Measurements from ENCODE around the gene TMEM164. TPM values are rescaled to one million over a fixed set of nuclear protein-coding genes. Genes with fewer than 3 reads are reported as not detected.
"Not testable (repeated sequence)": the region's sequence is repeated elsewhere in the genome, so short reads cannot be mapped to it uniquely, and the experiment has no call there.

TMEM164 gene
- polyA plus RNA-seq, 3 donors, result 38.7 to 40.1 (median 38.9) TPM

DNA sequence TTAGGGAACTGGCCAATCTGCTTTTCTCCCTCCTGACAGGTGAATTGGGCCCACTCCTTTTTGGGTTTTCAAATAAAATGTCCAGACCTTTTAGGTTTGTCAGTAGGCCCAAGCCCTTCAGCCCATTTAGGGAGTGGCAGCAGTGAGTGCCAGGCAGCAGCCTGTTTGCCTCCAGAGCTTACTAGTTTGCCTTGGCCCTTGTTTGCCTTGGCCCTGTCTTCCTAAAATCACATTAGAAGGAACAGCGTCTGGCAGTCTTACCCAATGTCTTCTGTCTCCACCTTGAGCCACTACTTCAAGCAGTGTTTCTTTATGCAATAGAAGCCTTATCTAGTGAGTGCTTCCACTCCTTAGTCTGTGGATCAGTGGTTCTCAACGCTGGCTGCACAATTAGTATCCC is 117.1 kb downstream of the TMEM164 start:
- no peak for DNase-seq

DNA sequence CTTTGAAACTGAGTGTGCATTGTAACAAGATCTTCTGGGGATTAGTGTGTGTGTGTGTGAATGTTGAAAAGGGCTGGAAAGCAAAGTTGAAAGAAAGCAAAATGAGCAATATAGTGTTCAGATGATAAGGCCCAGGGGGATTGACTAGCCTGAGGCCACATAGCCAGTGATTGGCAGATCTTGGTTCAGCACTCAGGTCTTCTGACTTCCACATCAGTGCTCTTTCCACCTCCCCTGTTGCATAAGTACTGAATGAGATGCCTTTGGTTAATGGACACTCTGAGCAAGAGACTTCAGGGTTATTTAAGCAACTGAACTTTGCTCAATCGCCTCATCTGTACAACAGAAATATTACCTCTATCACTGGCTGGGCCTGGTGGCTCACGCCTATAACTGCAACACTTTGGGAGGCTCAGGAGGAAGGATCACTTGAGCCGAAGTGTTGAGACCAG is 120.4 kb downstream of the TMEM164 start:
- no peak for DNase-seq

DNA sequence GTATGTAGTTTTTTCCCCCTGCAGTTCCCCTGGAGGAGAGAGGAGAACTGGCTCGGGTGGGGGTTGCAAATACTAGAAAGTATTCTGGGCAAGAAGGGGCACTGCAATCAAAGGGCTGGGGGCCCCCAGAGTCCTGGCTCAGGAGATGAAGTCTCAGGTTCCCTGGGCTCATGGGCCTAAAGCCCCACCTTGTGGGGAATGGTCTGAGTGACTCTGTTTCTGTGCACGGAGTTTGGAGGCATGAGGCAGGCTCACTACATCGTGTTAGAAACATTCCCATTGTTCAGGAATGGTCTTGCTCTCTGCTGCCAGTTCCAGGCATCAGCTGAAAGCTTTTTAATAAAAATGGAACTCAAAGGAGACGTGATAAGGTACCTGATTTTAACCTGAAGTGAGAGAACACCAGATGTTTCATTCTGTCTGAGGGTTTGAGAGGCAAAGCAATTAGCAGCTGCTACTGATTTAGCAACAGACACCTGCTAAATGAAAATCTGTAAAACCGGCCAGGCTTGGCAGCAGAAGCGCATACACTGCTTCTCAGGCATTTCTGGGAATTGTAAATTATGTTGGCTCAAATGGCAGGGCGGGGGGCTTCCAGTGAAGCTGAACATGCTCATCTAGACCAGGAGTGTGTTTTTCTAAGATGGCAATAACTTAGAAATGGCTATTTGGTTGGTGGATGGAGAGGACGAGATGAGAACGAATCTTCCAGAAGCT is 122.7 kb downstream of the TMEM164 start:
- peak; percentile 16 for DNase-seq

DNA sequence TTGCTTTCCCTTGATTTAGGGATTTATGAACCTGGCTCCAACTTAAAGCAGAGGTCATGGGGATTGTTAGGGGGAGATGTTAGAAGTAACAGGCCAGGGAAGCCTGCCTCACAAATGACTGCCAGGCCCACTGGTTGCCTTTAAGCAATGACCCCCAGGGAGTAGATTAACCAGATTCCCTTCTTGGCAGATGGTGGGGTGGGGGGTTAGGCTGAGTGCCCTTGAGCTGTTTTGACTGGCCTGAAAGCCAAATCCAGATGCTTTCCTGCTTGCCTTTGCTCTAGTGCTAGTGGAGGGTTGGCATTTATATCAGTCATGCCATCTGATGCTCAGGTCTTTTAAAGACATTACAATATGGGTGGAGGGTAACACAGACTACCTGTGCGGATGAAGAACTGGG is 128.1 kb downstream of the TMEM164 start:
- DNase-seq, result no peak

DNA sequence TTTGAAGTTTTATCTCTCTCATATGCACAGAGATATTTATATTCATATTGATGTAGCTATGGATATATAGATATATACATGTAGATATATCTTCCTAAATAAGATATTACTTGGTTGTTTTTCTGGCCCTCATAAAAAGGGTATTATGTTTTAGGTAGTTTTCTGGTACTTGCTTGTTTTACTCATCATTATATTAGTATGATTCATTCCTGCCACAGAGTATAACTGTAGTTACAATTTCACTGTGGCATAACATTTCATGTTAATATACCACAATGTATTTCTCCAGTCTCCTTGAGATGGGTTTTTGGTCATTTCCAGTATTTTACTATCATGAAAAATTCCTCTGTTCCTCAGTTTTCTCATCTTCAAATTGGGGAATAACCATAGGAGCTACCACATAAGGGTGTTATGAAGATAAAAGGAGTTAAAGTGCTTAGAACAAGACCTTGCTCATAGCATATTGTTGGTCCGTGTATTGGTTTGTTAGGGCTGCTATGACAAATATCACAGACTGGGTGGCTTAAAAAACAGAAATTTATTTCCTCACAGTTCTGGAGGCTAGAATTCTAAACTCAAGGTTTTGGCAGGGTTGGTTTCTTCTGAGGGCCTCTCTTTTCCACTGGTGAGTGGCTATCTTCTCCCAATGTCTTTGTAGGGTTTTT is 129.7 kb downstream of the TMEM164 start:
- no peak for DNase-seq

DNA sequence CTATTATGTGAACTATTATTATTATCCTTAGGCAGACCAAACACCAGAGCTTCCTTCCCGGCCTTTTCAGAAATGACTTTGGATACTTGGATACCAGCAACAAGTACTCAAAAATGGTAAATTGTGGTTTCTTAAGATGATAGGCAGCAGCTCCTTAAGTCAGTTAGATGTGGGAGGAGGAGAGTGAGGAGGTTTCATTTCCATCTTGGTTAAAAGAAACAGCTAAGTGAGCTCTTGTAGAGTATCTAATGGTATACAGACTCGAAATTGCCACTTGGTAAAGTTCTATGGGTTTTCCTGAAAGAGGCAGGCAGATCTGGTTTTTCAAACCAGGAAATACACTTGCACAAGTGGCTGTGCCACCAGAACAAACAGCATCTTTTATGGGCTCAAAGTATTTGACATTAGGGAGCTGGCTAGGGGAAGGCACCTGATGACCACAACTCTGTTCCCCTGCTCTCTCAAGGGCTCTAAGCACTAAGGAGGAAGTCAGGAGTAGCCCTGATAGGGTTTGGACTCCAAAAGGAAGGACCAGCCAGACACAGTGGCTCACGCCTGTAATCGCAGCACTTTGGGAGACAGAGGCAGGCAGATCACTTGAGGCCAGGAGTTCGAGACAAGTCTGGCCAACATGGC is 130.9 kb downstream of the TMEM164 start:
- DNase-seq, result no peak

DNA sequence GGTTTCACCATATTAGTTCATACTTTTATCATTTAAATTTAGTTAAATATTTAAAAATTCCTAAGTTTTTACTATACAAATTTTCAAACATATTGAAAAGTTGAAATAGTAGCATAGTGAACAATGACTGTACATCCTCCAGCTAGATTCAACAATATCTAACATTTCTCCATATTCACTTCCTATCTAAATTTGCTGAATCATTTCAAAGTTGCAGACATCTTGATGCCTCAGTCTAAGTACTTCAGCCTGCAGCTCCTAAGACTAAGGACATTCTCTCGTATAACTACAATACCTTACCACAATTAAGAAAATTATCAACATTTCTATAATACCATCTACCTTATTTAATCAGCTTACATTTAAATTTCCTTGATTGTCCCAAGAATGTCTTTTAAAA is 132.7 kb downstream of the TMEM164 start:
- DNase-seq, result no peak

DNA sequence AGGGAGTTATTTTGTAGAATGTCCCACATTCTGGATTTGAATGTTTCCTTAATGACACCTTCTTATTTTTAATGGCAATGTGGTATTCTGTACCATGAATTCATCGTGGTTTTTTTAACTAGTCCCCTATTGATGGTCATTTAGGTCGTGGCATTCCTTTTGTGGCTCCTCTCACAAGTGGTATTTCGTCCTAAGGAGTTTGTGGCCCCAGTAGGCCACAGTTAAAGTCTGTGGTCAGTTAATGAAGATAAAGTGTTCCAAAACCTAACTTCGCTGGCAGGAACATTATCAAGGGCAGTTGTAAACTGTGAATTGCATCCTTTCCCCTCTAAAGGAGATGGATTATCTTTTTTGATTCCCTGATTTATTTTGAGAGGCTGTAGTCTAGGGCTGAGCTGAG is 133.2 kb downstream of the TMEM164 start:
- no peak for DNase-seq

DNA sequence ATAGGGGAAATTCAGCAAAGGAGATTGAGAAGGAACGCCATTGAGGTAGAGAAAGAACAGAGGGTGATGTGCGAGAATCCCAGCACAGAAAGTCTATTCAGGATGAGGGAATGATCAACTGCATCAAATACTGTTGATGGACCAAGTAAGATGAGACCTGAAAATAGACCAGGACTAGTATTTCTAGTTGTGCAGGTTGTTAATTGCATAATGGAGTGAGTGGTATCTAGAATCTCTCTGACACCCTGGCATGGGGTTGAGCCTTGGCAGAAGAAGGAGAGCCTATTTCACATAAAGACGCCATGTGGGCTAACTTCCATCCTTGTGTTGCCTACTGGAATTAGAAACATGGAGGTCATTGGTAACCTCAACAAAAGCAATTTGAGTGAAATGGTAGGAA is 135.6 kb downstream of the TMEM164 start:
- no peak for DNase-seq

DNA sequence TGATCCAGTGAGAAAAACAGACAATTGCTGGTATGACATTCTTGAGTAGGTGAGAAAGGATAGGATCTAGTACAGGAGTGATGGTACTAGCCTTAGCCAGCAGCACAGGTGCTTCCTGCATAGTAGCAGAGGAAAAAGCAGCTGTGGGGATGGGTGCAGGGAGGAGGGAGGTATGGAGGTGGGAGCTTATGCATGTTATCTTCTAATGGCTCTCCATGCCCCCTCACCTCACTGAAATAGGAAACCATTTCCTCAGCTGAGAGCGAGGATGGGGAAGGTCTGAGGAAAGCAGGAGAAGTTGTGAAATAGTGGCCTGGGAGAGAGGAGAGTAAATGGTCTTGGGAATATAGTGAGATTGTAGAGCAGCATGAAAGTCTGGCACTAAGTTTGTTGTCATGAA is 136.3 kb downstream of the TMEM164 start:
- no peak for DNase-seq

DNA sequence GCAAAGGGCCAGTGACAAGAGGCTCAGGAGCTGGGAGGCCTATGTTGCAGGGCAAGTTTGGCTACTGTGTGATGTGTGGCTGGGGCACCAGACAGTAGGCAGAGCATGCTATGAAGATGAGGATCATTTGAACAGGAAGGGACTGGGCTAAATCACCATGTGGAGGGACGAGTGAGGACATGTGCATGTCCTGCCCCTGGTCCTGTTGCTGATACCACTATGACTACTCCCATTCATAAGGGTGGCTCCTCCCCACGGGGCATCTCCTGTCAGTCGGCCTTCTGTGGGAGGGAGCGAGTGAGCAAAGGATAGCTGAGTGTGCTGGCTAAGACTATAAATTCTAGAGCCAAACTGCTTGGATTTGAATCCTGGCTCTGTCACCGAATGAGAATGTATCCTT is 139.2 kb downstream of the TMEM164 start:
- no peak for DNase-seq

DNA sequence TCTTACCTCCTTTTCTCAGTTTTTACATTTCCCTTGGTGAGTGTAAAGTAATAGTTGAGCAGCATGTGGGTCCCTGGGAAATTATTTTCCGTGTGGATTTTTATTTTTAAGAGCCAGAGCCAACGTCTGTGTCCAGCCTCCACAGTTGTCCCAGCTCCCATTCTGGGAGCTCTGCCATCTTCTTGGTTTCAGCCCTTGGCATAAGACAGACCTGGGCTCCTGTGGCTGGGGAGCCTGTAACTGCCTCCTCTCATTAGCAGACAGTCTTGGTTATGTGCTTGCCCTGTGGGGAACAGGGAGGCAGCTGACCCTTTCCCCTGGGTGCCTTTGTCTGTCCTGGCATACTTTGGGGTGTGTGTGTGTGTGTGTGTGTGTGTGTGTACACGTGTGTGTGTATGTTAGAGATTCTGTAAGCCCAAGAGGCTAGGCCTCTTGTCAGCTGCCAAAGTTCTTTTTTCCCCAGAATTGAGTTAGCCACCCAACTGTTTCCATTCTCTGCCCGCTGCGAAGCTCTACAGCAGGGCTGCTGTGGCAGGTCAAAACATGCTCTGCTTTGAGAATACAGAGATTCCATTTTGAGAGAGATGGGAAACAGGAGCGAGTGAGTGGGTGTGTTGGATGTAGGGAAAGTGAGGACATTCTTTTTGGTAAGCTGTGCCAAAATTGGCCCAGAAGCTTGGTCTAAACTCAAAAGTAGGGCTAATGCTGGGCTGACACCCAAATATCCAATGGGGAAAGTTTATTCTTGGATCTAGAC is 140.7 kb downstream of the TMEM164 start:
- no peak for DNase-seq

DNA sequence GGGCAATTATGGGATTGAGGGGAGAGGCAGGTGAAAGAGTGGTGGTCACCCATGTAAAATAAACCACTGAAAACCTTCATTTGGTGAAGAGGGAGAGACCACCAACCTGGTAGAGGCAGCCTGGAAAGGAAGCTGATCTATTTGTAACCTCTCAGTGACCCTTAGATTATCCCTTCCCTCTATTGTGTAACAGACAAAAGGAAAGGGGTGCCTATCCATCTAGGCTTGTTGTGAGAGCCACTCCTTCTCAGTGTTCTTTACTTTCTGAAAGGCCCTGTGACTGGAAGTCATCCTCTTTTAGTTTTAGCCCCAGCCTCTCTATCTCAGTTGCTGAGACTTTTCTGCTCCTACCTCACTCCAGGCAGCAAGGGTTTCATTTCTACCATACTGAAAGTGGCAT is 142.4 kb downstream of the TMEM164 start:
- no peak for DNase-seq

DNA sequence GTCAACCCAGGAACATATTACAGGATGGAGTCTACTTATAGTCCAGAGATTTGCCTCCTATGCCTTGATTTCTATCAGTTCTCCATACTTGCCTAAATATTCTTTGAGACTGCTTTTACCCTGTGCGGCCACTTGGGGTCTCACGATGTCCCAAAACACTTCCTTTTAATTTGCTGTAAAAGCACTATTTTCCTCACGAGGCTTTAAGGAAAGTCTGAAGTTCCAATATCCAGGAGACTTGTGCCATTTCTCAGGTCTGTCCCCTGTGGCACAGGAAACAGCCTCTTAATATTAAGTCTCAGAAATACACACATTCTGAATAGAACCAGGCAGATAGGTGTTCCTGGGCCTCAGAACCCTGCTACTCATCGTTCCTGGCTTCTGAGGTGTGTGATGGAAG is 142.9 kb downstream of the TMEM164 start:
- peak; percentile 20 for DNase-seq

DNA sequence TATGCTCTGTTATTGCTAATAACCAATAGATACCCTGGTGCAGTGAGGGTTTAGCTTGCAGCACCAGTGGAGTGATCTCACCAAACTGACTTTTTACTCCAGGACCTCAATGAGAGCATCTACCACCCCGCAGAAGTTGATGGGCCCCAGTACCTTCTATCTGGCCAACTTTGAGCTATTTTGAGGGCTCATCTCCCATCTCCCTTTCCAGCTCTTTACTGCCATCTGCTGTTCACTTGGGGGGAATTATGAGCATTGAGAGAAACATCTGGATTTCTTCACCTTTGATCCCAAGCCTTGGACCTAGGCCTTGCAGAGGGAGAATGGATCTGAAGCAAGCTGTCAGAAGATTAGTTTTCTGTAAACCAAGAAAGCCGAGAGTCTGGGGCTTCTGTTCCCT is 143.6 kb downstream of the TMEM164 start:
- peak; percentile 55 for DNase-seq

DNA sequence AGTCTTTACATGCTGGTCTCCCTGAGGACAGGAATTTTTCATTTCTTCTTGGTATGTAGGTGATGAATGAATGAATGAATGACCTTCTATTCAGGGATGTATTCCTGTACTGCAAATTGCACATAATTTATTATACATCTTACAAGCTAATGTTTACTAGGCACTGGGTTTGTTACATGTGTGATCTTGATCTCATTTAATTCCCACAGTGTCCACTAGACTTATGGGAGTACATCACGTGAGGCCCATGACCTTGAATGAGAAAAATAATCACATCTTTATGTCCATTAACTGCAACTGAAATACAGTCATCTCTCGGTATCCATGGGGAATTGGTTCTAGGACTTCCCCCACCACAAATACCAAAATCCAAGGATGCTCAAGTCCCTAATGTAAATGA is 150.3 kb downstream of the TMEM164 start:
- no peak for DNase-seq

DNA sequence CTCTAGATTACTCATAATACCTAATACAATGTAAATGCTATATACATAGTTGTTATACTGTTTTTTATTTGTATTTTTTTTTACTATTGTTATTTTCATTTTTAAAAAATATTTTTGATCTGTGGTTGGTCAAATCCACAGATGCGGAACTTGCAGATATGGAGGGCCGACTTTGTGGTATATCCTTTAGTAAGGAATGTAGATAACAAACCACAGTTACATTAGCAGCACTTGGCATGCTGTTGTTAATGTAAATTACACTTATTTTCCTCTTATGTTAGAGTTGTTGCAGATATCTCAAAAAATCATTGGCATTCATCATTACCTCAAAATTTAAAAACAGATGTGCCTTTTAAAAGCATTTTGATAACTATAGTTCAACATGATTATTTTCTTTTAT is 151.0 kb downstream of the TMEM164 start:
- no peak for DNase-seq

DNA sequence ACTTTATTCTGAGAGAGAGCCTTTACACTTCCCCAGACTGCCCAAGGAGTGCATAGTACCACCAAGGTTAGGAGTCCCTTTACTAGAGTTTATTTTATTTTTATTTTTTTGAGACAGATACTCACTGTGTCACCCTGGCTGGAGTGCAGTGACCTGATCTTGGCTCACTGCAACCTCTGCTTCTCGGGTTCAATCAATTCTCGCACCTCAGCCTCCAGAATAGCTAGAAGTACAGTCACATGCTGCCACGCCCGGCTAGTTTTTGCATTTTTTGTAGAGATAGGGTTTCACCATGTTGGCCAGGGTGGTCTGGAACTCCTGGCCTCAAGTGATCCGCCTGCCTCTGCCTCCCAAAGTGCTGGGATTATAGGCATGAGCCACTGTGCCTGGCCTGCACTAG is 151.4 kb downstream of the TMEM164 start:
- DNase-seq, result not testable (repeated sequence)

DNA sequence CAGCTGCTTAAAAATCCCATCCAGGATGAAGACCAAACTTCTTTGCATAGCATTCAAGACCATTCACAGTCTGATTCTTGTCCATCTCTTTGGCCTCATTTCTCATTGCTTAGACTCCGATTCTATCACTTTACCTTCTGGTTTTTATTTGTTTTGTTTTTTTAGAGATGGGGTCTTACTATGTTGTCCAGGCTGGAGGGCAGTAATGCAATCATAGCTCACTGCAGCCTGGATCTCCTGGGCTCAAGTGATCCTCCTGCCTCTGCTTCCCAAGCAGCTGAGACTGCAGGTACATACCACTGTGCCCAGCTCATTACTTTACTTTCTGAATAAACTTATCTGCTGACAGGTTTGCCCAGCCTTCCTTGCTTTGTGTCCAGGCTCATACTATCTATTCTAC is 152.8 kb downstream of the TMEM164 start:
- no peak for DNase-seq

DNA sequence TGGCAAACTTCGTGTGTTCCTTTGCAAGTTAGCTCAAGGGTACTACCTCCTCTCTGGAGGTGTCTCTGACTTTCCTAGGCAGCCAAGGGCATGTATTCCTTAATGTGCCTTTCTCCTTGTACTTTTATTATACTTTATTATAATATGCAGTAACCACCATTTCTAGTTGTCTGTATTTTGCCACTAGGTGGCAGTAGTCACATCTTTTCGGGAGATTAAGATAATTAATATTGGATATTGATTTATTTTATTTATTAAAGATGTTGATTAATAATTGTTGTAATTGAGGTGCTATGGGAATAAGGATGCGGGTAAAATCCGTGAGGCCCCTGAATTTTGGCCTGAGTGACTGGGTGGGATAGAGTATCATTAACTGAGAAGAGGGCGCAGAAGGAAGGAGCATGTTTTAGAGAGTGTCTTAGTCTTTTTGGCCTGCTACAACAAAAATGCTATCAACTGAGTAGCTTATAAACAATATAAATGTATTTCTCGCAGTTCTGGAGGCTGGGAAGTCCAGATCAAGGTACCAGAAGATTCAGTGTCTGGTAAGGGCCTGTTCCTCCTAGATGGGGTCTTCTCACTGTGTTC is 153.3 kb downstream of the TMEM164 start:
- DNase-seq, result no peak

DNA sequence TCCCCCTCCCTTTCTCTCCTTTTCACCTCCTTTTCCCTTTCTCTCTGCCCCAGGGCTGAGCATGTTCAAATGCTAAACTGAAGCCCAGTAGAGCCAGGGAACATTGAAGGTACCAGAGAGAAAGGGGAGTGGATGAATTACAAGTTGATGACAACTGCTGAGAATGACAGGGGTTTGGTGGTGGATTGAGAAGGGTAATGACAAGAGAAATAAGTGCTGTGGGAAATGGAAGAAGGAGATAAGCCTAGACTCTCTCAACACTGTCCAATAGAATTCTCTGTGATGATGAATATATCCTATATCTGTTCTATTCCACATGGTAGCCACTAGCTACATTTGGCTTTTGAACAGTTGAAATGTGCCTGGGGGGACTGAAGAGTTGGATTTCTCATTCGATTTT is 154.5 kb downstream of the TMEM164 start:
- no peak for DNase-seq

DNA sequence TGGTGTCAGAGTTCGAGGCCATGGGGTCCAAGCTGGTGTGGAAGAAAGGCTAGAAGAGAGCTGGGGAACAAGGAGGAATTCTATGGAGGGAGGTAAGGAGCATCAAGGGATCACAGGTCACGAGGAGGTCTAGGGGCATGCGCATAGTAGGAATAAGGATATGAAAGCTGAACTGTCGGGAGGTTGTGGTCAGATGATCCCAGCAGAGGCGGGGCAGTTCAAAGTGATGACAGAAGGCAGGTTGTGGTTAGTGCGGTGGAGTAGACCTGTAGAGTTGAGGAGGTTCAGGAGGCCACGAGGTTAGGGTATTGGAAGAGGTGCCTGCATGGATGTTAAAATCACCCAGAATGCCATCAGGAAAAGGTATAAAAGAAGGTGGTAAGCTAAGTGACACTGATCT is 156.3 kb downstream of the TMEM164 start:
- DNase-seq, result no peak
